GM12878 (cell line): ENCODE data around the gene ATP1B1. TPM values are rescaled to one million over a fixed set of nuclear protein-coding genes. Genes with fewer than 3 reads are reported as not detected.

Source experiments
- ATAC-seq: fragments of 200-7000 bp; cut with Tn5 transposase; 3 replicates; pipeline ENCODE4 v1.9.1; 2020; ENCODE audit warnings: mild to moderate bottlenecking, moderate library complexity
- BruUV-seq: library from RNA; stranded (reverse); fragments of 400-500 nt; replicated peaks from 2 replicates; lab custom pipeline; 2021; lab: Mats Ljungman, UMichigan
- CTCF ChIA-PET: fragments of 300-600 bp; sonication (Branson Sonifier 250); formaldehyde crosslinking; extraction: SDS; loops from one replicate; lab custom pipeline; 2021; ENCODE audit warnings: inconsistent platforms; lab: Yijun Ruan, JAX
- POLR2A ChIA-PET: fragments of 350-600 bp; formaldehyde crosslinking; extraction: SDS; loops from one replicate; lab custom pipeline; 2021; ENCODE audit warnings: inconsistent platforms; lab: Charles Lee
- RAD21 ChIA-PET: fragments of 300-600 bp; sonication (Branson Sonifier 250); formaldehyde crosslinking; loops from one replicate; lab custom pipeline; 2023; ENCODE audit warnings: antibody characterized with exemption; ENCODE audit not compliant: unreplicated experiment; lab: Charles Lee
- SMC1A ChIA-PET: fragments of 300-600 bp; sonication (Branson Sonifier 250); formaldehyde crosslinking; loops from one replicate; lab custom pipeline; 2023; ENCODE audit not compliant: unreplicated experiment, uncharacterized antibody; lab: Charles Lee
- DNase-seq: peaks from one replicate; pipeline ENCODE4 v3.0.0-alpha.2; 2011; ENCODE audit warnings: low read depth, low spot score
- FAIRE-seq: peaks from 3 replicates; lab custom pipeline; 2011; peaks lifted over from hg19 to GRCh38; lab: Jason Lieb, UNC
- H2AFZ ChIP-seq: 2 replicates; pipeline ENCODE4 v1.6.0; 2011; ENCODE audit warnings: low read depth, low read length, control low read depth; ENCODE audit not compliant: control insufficient read depth
- H3K27ac ChIP-seq: 2 replicates; pipeline ENCODE4 v1.5.1; 2011; ENCODE audit warnings: control low read depth; ENCODE audit not compliant: control insufficient read depth, insufficient read depth
- H3K27me3 ChIP-seq, 2 experiments: replicated peaks in 1 of 2; 2 replicates each; pipeline versions ENCODE4 v1.6.0 to v1.6.1; 2011; ENCODE audit warnings: low read length in 1 of 2; ENCODE audit not compliant: control insufficient read depth in 2 of 2, insufficient read depth in 2 of 2
- H3K36me3 ChIP-seq, 2 experiments: 2 replicates each; pipeline ENCODE4 v1.5.1; 2011; ENCODE audit warnings: low read length in 1 of 2; ENCODE audit not compliant: control insufficient read depth in 2 of 2, insufficient read depth in 2 of 2
- H3K4me1 ChIP-seq: 2 replicates; pipeline ENCODE4 v1.6.1; 2011; ENCODE audit warnings: mild to moderate bottlenecking, low read length, moderate library complexity, mixed read lengths; ENCODE audit not compliant: control insufficient read depth, insufficient read depth
- H3K4me2 ChIP-seq: 2 replicates; pipeline ENCODE4 v1.6.0; 2011; ENCODE audit warnings: control low read depth; ENCODE audit not compliant: control insufficient read depth, insufficient read depth
- H3K4me3 ChIP-seq: fragments of 200-600 bp; sonication (generic); 2 replicates; pipeline ENCODE4 v1.5.1; 2016
- H3K79me2 ChIP-seq: 2 replicates; pipeline ENCODE4 v1.6.0; 2011; ENCODE audit warnings: low read length; ENCODE audit not compliant: control insufficient read depth, insufficient read depth
- H3K9ac ChIP-seq: 2 replicates; pipeline ENCODE4 v1.8.0; 2011; ENCODE audit warnings: low read length, control low read depth, mixed read lengths; ENCODE audit not compliant: control insufficient read depth, insufficient read depth
- H3K9me3 ChIP-seq: replicated peaks from 3 replicates; pipeline ENCODE4 v1.5.1; 2011; ENCODE audit warnings: mild to moderate bottlenecking, low read length; ENCODE audit not compliant: control insufficient read depth, insufficient read depth
- H4K20me1 ChIP-seq: 2 replicates; pipeline ENCODE4 v1.6.0; 2011; ENCODE audit not compliant: control insufficient read depth, insufficient read depth
- E4F1 ChIP-seq: fragments of 450-650 bp; IDR thresholded peaks from 2 replicates; pipeline ENCODE4 v1.6.1; 2018; ENCODE audit warnings: borderline replicate concordance, mild to moderate bottlenecking; ENCODE audit not compliant: partially characterized antibody
- MTA3 ChIP-seq: IDR thresholded peaks from 2 replicates; pipeline ENCODE4 v1.6.1; 2012; ENCODE audit warnings: low read length, inconsistent platforms, borderline replicate concordance
- SREBF1 ChIP-seq: IDR thresholded peaks from 2 replicates; pipeline ENCODE4 v1.6.1; 2012; ENCODE audit warnings: mild to moderate bottlenecking, low read length
- WGBS: methylation state at CpG from one replicate; pipeline ENCODE4 v1.1.6; 2016; ENCODE audit warnings: low lambda C conversion rate; ENCODE audit not compliant: insufficient replicate concordance, insufficient coverage; ENCODE audit errors: missing lambda C conversion rate; 5-methylcytosine and 5-hydroxymethylcytosine counted together
- in situ Hi-C: fragments of 300-500 bp; cut with MboI; formaldehyde crosslinking; loops from 9 replicates; pipeline ENCODE4 v1.14.3; 2018; ENCODE audit warnings: mixed read lengths
- intact Hi-C: fragments of 100-400 bp; cut with micrococcal nuclease; formaldehyde crosslinking; loops from one replicate; pipeline ENCODE4 v1.14.2; 2022; ENCODE audit not compliant: unreplicated experiment
- polyA plus RNA-seq, 11 experiments: library from polyadenylated mRNA; depleted of rRNA in 4 of 11; unstranded in 6 of 11; stranded (reverse) in 5 of 11; fragments of >200 nt; fragmentation: Nextera tagmentation in 4 of 11; fragmentation: Illumina TruSeq in 1 of 11; extraction: Ambion mirVana in 4 of 11; extraction: Trizol in 1 of 11; gene quantifications; 1 replicate in 1 of 11; 2 replicates in 10 of 11; pipeline versions ENCODE4 v1.2.1 to v1.2.3, GENCODE V29; 2011 to 2016; ENCODE audit warnings: inconsistent platforms in 2 of 11, missing spikeins in 2 of 11, low read depth in 1 of 11
- total RNA-seq, 4 experiments: library from RNA; depleted of rRNA in 3 of 4; stranded (reverse); fragments of >200 nt in 3 of 4; fragmentation: Illumina TruSeq in 1 of 4; extraction: Trizol in 1 of 4; gene quantifications; 2 replicates each; pipeline versions ENCODE4 v1.2.1 to v1.2.3, GENCODE V29; 2013 to 2021

ATP1B1 gene
- total and polyA plus RNA-seq, 10 of the 15 experiments (the other 5 are each of a cell fraction or from before 2014, with no cell fraction given): 0.84 to 14.0 (median 1.4) TPM

- Histone ChIP-seq H3K79me2 (no peaks in the 10 kb centered on the region), H3K27me3 (no peaks in the 10 kb centered on the region), H3K4me3 (no peak overlapping the region), H4K20me1 (no peaks in the 10 kb centered on the region), H3K9ac (no peak overlapping the region), H3K36me3 (no peaks in the 10 kb centered on the region), H3K4me1 (no peaks in the 10 kb centered on the region), H2AFZ (no peak overlapping the region; the same call in 1 of the 2 replicates), H3K9me3 (peaks cover 2% of the 10 kb centered on the region; the same call in 2 of the 3 replicates), H3K27ac (no peak overlapping the region), H3K4me2 (no peak overlapping the region)
- intact Hi-C loops (no loop called here), in situ Hi-C loops (no loop called here)
- TF ChIP-seq SREBF1 (no peak), E4F1 (no peak), MTA3 (no peak)
- ChIA-PET RAD21 (no interaction called here), SMC1A (interaction anchor here (1.0 to 6.3 kb wide), 6 partner anchors 10 to 162 kb away, joined by 3 to 33 read pairs (median 4); no protein-coding TSS in a partner anchor), CTCF (interaction anchor here (0.6 to 1.2 kb wide), 2 partner anchors 10 to 101 kb away, joined by 3 to 4 read pairs; no protein-coding TSS in a partner anchor), POLR2A (interaction anchor here (1.2 to 2.2 kb wide), 2 partner anchors 12 to 28 kb away, joined by 4 to 6 read pairs; no protein-coding TSS in a partner anchor)
- no TSS peak for BruUV-seq
- ATAC-seq (no peak), DNase-seq (no peak), FAIRE-seq (no peak)
- WGBS: 24% methylated on average over 4 of the region's 4 CpGs
Observed at GRCh38 chr1:169060919-169061639, 45.4 kb upstream of the ATP1B1 start.
